Measurements from ENCODE around the gene MCF2L2. TPM values are rescaled to one million over a fixed set of nuclear protein-coding genes. Genes with fewer than 3 reads are reported as not detected.

The MCF2L2 gene
- total RNA-seq, 1 experiment from 2014 or later: 3.4 TPM

DNA sequence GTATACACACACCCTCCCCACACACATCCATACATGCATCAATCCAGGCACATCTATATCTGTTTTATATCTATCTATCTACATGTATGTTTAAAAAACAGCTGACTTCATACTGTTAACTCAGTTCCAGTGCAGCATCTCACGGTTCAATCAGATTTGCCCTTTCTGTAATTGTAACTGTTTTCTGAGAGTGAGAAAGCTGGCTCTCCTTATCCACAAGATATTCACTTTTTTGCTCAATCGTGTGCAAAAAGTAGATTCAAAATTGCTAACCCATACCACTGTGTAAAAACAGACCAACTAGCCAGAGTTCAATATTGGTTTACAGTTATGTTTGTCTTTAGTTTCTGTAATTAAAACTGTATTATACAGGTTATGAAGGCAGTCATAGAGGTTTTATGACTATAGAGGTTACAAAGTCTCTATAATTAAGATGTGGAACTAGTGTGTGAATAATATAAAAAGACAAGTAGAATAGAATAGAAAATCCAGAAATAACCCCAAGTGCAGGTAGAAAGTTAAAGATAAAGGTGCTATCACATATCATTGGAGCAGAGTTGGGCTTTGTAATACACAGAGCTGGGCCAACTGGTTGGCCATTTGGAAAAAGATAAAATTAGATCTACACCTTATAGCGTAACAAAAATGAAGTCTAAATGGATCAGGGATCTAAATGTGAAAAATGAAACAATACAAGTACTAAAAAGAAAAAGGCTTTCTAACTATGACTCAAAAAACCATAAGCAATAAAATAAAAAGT is 20.1 kb upstream of the MCF2L2 start:
- ChIA-PET POLR2A (interaction anchor here (0.6 to 2.4 kb wide), 6 partner anchors 9 to 274 kb away, joined by 3 to 10 read pairs (median 3); partner anchors contain the start of genes KLHL24 and MCF2L2), CTCF (interaction anchor here (0.6 to 0.8 kb wide), 3 partner anchors 300 to 396 kb away, joined by 3 to 4 read pairs (median 3); no protein-coding TSS in a partner anchor)
- intact Hi-C loops (cut with micrococcal nuclease): no loop called here
- no TSS peak for BruUV-seq (replicated peaks)
- H3K4me1 Mint-ChIP-seq (ENCODE audit: insufficient read depth, unreplicated experiment): peaks cover 15% of the 10 kb centered on the region
- TF ChIP-seq, protein P1, sequence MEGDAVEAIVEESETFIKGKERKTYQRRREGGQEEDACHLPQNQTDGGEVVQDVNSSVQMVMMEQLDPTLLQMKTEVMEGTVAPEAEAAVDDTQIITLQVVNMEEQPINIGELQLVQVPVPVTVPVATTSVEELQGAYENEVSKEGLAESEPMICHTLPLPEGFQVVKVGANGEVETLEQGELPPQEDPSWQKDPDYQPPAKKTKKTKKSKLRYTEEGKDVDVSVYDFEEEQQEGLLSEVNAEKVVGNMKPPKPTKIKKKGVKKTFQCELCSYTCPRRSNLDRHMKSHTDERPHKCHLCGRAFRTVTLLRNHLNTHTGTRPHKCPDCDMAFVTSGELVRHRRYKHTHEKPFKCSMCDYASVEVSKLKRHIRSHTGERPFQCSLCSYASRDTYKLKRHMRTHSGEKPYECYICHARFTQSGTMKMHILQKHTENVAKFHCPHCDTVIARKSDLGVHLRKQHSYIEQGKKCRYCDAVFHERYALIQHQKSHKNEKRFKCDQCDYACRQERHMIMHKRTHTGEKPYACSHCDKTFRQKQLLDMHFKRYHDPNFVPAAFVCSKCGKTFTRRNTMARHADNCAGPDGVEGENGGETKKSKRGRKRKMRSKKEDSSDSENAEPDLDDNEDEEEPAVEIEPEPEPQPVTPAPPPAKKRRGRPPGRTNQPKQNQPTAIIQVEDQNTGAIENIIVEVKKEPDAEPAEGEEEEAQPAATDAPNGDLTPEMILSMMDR (IDR thresholded peaks at IDR 0.05; ENCODE audit: unreplicated experiment): no peak
- peaks cover 5% of the 10 kb centered on the region for H3K36me3 Mint-ChIP-seq (ENCODE audit: insufficient read depth, unreplicated experiment)
- peak overlapping the region; percentile 70 for H3K4me3 Mint-ChIP-seq (ENCODE audit: unreplicated experiment)
- H3K9me3 Mint-ChIP-seq (ENCODE audit: unreplicated experiment): peaks cover 4% of the 10 kb centered on the region
- H3K27me3 Mint-ChIP-seq (ENCODE audit: insufficient read depth, unreplicated experiment): peaks cover 4% of the 10 kb centered on the region
- H3K27ac Mint-ChIP-seq (ENCODE audit: low read depth, unreplicated experiment): no peak overlapping the region
- DNase-seq (ENCODE audit: unreplicated experiment): no peak

DNA sequence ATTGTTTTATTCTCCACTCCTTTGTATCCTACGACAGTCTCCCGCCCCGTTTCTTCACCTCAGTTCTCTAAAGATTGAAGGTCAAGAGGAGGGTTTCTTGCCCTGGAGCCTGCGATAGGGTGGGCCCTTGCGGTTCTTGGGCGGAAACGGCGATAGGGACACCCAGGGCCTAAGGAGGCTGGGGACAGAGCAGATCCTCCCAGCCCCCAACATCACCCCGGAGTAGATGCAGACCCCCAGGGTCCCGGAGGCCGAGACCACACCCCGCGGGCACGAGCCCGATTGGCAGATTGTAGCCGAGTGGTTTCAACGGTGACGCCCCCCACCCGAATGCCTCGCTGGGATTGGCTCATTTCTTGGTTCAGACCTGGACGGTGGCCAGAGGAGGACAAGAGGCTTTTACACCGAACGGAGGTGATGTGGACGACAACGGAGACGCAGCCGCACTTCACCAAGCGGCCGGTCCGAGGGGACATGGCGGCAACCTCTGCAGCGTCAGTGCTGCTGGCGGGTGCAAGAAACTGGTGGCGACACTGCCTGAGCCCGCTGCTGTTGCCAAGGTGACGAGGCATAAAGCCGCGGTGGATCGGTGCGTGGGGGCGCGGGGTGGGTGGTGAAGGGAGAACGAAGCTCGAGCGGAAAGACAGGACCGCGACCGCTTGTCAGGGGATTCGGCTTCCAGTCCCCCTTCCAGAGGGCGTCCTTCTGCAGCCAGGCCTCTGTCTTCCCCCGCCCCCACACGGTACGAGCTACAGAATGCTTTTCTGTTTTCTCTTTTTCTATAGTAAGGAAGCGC is 19.0 kb upstream of the MCF2L2 start:
- intact Hi-C loops (cut with micrococcal nuclease): no loop called here
- no TSS peak for BruUV-seq (replicated peaks)
- peak; percentile 92 for DNase-seq (ENCODE audit: unreplicated experiment)
- ChIA-PET CTCF (interaction anchor here (0.7 to 0.8 kb wide), 3 partner anchors 324 to 397 kb away, joined by 3 to 4 read pairs (median 3); no protein-coding TSS in a partner anchor), POLR2A (interaction anchor here (0.6 to 2.4 kb wide), 9 partner anchors 8 to 438 kb away, joined by 3 to 10 read pairs (median 4); partner anchors contain the start of gene MCF2L2)
- H3K4me1 Mint-ChIP-seq (ENCODE audit: insufficient read depth, unreplicated experiment): peaks cover 15% of the 10 kb centered on the region
- peaks cover 5% of the 10 kb centered on the region for H3K36me3 Mint-ChIP-seq (ENCODE audit: insufficient read depth, unreplicated experiment)
- peaks cover 16% of the 10 kb centered on the region for H3K9me3 Mint-ChIP-seq (ENCODE audit: unreplicated experiment)
- peak overlapping the region; percentile 80 for H3K27ac Mint-ChIP-seq (ENCODE audit: low read depth, unreplicated experiment)
- TF ChIP-seq, protein P1 (IDR thresholded peaks at IDR 0.05; ENCODE audit: unreplicated experiment): no peak
- H3K4me3 Mint-ChIP-seq (ENCODE audit: unreplicated experiment): peak overlapping the region; percentile 70
- H3K27me3 Mint-ChIP-seq (ENCODE audit: insufficient read depth, unreplicated experiment): peaks cover 11% of the 10 kb centered on the region

DNA sequence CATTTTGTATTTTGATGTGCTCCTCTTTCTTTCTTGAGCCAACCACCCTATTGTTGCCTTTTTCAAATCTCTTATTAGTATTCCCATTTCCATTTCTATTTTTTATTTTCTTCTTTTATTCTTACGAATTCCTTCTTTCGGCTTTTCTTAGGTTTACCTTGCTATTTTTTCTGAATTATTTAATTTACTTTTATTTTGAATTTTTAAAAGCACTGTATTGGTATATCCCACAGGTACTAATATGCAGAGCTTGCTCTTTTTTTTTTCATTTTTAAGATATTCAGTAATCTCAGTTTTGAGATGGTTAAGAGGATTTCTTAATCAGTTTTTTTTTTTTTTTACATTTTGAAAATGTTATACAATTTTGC is 18.4 kb upstream of the MCF2L2 start:
- H3K4me1 Mint-ChIP-seq (ENCODE audit: insufficient read depth, unreplicated experiment): peaks cover 15% of the 10 kb centered on the region
- peak overlapping the region; percentile 70 for H3K4me3 Mint-ChIP-seq (ENCODE audit: unreplicated experiment)
- POLR2A ChIA-PET: interaction anchor here (0.6 to 0.7 kb wide), 3 partner anchors 318 to 439 kb away, joined by 3 to 6 read pairs (median 4); no protein-coding TSS in a partner anchor
- TF ChIP-seq, protein P1 (IDR thresholded peaks at IDR 0.05; ENCODE audit: unreplicated experiment): no peak
- CTCF ChIA-PET: interaction anchor here (0.7 kb wide), 1 partner anchor 393 kb away, joined by 3 read pairs; no protein-coding TSS in a partner anchor
- H3K36me3 Mint-ChIP-seq (ENCODE audit: insufficient read depth, unreplicated experiment): peaks cover under 1% of the 10 kb centered on the region
- peaks cover 11% of the 10 kb centered on the region for H3K27me3 Mint-ChIP-seq (ENCODE audit: insufficient read depth, unreplicated experiment)
- peaks cover 18% of the 10 kb centered on the region for H3K9me3 Mint-ChIP-seq (ENCODE audit: unreplicated experiment)
- intact Hi-C loops (cut with micrococcal nuclease): no loop called here
- no peak for DNase-seq (ENCODE audit: unreplicated experiment)
- BruUV-seq (replicated peaks): no TSS peak
- peak overlapping the region; percentile 80 for H3K27ac Mint-ChIP-seq (ENCODE audit: low read depth, unreplicated experiment)

GRCh38 chr3:183444748-183445147 is 16.3 kb upstream of the MCF2L2 start:
- TF ChIP-seq, protein P1 (IDR thresholded peaks at IDR 0.05; ENCODE audit: unreplicated experiment): no peak
- Mint-ChIP-seq H3K36me3 (ENCODE audit: insufficient read depth, unreplicated experiment) (no peaks in the 10 kb centered on the region), H3K27me3 (ENCODE audit: insufficient read depth, unreplicated experiment) (peaks cover 11% of the 10 kb centered on the region), H3K4me3 (ENCODE audit: unreplicated experiment) (no peak overlapping the region), H3K4me1 (ENCODE audit: insufficient read depth, unreplicated experiment) (peaks cover 16% of the 10 kb centered on the region), H3K9me3 (ENCODE audit: unreplicated experiment) (peaks cover 18% of the 10 kb centered on the region), H3K27ac (ENCODE audit: low read depth, unreplicated experiment) (no peak overlapping the region)
- intact Hi-C loops (cut with micrococcal nuclease): no loop called here
- no peak for DNase-seq (ENCODE audit: unreplicated experiment)
- POLR2A ChIA-PET: no interaction called here
- CTCF ChIA-PET: no interaction called here
- no TSS peak for BruUV-seq (replicated peaks)
